SU-DHL-6 (cell line): ENCODE data around the gene SCML1.

Source experiments
- H2AFZ ChIP-seq: fragments of 200-600 bp; sonication (generic); 2 replicates; pipeline ENCODE4 v1.6.1; 2014; ENCODE audit warnings: low read depth, mild to moderate bottlenecking, moderate library complexity, mixed read lengths, antibody characterized with exemption, low read length; ENCODE audit not compliant: severe bottlenecking
- H3F3A ChIP-seq: fragments of 200-600 bp; shearing (Covaris generic); 2 replicates; pipeline ENCODE4 v1.6.0; 2016; ENCODE audit warnings: antibody characterized with exemption, mild to moderate bottlenecking; ENCODE audit not compliant: insufficient read depth
- H3K27ac ChIP-seq: fragments of 200-600 bp; sonication (generic); 2 replicates; pipeline ENCODE4 v1.5.1; 2016; ENCODE audit warnings: low read depth, mild to moderate bottlenecking, low read length, moderate library complexity, mixed read lengths
- H3K27me3 ChIP-seq: fragments of 200-600 bp; sonication (generic), shearing (Covaris generic); 2 replicates; pipeline ENCODE4 v1.6.0; 2014; ENCODE audit warnings: mild to moderate bottlenecking, low read length
- H3K36me3 ChIP-seq: fragments of 200-600 bp; sonication (generic); 2 replicates; pipeline ENCODE4 v1.6.1; 2014; ENCODE audit warnings: mild to moderate bottlenecking, low read length, mixed read lengths
- H3K4me2 ChIP-seq: fragments of 300-600, 200-600 bp; shearing (Covaris generic), sonication (generic); 2 replicates; pipeline ENCODE4 v1.6.0; 2014; ENCODE audit warnings: low read length, low read depth, mild to moderate bottlenecking; ENCODE audit not compliant: poor library complexity, severe bottlenecking
- H3K4me3 ChIP-seq: fragments of 200-600 bp; sonication (generic); 2 replicates; pipeline ENCODE4 v1.5.1; 2014; ENCODE audit warnings: antibody characterized with exemption, low read length, mild to moderate bottlenecking, mixed read lengths; ENCODE audit not compliant: insufficient read depth, poor library complexity, severe bottlenecking
- H3K79me2 ChIP-seq: fragments of 200-600 bp; sonication (generic); 2 replicates; pipeline ENCODE4 v1.6.1; 2014; ENCODE audit warnings: mild to moderate bottlenecking, low read length, moderate library complexity; ENCODE audit not compliant: insufficient read depth
- H3K9ac ChIP-seq: fragments of 200-600 bp; sonication (generic); 2 replicates; pipeline ENCODE4 v1.7.0; 2014; ENCODE audit warnings: mild to moderate bottlenecking, low read length
- H3K9me2 ChIP-seq: fragments of 200-600 bp; sonication (generic); replicated peaks from 2 replicates; pipeline ENCODE4 v1.6.1; 2014; ENCODE audit warnings: low read length; ENCODE audit not compliant: insufficient read depth
- H3K9me3 ChIP-seq: fragments of 200-600 bp; sonication (generic); 2 replicates; pipeline ENCODE4 v1.6.1; 2014; ENCODE audit warnings: low read length, mixed read lengths; ENCODE audit not compliant: insufficient read depth
- H4K20me1 ChIP-seq: fragments of 200-600 bp; sonication (generic); 2 replicates; pipeline ENCODE4 v1.6.1; 2014; ENCODE audit warnings: low read depth, mild to moderate bottlenecking, antibody characterized with exemption, low read length, moderate library complexity, mixed read lengths
- CTCF ChIP-seq: fragments of 200-600 bp; sonication (generic); IDR thresholded peaks from one replicate; pipeline ENCODE4 v1.5.1; 2017; ENCODE audit warnings: antibody characterized with exemption, mild to moderate bottlenecking, low read length, moderate library complexity; ENCODE audit not compliant: insufficient read depth, poor library complexity, severe bottlenecking
- EZH2phosphoT487 ChIP-seq: fragments of 200-600 bp; sonication (generic), shearing (Covaris generic); conservative IDR thresholded peaks from 2 replicates; pipeline ENCODE4 v1.6.1; 2018; ENCODE audit warnings: mild to moderate bottlenecking, antibody characterized with exemption, low read length, moderate library complexity, mixed read lengths

The SCML1 gene

GRCh38 chrX:17787557-17787956 lies 50.3 kb downstream of the SCML1 start:
- Histone ChIP-seq H3K79me2 (no peaks in the 10 kb centered on the region), H3K27ac (no peak overlapping the region), H3K9me2 (no peaks in the 10 kb centered on the region), H3K27me3 (no peaks in the 10 kb centered on the region), H3K36me3 (no peaks in the 10 kb centered on the region), H2AFZ (no peak overlapping the region), H3K4me2 (no peak overlapping the region), H3K9ac (no peak overlapping the region), H3K9me3 (no peaks in the 10 kb centered on the region), H3K4me3 (no peak overlapping the region), H4K20me1 (no peaks in the 10 kb centered on the region), H3F3A (no peaks in the 10 kb centered on the region)
- no peak for TF ChIP-seq CTCF
- TF ChIP-seq EZH2phosphoT487 = no peak

GRCh38 chrX:17788439-17788838 lies 51.1 kb downstream of the SCML1 start:
- Histone ChIP-seq H3K4me3 (no peak overlapping the region), H3K9ac (no peak overlapping the region), H3F3A (no peaks in the 10 kb centered on the region), H3K27ac (no peak overlapping the region), H3K79me2 (no peaks in the 10 kb centered on the region), H3K9me3 (no peaks in the 10 kb centered on the region), H3K9me2 (no peaks in the 10 kb centered on the region), H3K4me2 (no peak overlapping the region), H2AFZ (no peak overlapping the region), H4K20me1 (no peaks in the 10 kb centered on the region), H3K27me3 (no peaks in the 10 kb centered on the region), H3K36me3 (no peaks in the 10 kb centered on the region)
- TF ChIP-seq EZH2phosphoT487 (no peak), CTCF (peak; percentile 13)

- no peaks in the 10 kb centered on the region for H3K36me3 ChIP-seq
- H3K27me3 ChIP-seq = no peaks in the 10 kb centered on the region
- no peaks in the 10 kb centered on the region for H3K9me2 ChIP-seq
- H3K4me3 ChIP-seq = no peak overlapping the region
- no peaks in the 10 kb centered on the region for H4K20me1 ChIP-seq
- H3K9ac ChIP-seq = no peak overlapping the region
- no peak overlapping the region for H2AFZ ChIP-seq
- no peak overlapping the region for H3K4me2 ChIP-seq
- H3K9me3 ChIP-seq = no peaks in the 10 kb centered on the region
- H3K27ac ChIP-seq = no peak overlapping the region
- H3K79me2 ChIP-seq = no peaks in the 10 kb centered on the region
- no peaks in the 10 kb centered on the region for H3F3A ChIP-seq
- TF ChIP-seq EZH2phosphoT487 = no peak
- TF ChIP-seq CTCF = no peak
These were observed 51.8 kb downstream of the SCML1 start for GRCh38 chrX:17788956-17789562.
